HepG2 (cell line): Measurements from ENCODE around the gene NPPC. TPM values are rescaled to one million over a fixed set of nuclear protein-coding genes. Genes with fewer than 3 reads are reported as not detected.

ENCODE experiments used
- ATAD3A ChIP-seq: sonication (generic); formaldehyde crosslinking; IDR thresholded peaks from 2 replicates; pipeline ENCODE4 v1.4.0; 2020; ENCODE audit warnings: missing genetic modification reagents
- CAMTA2 ChIP-seq: sonication (generic); formaldehyde crosslinking; IDR thresholded peaks from 2 replicates; pipeline ENCODE4 v1.4.0; 2020; ENCODE audit warnings: mild to moderate bottlenecking, missing genetic modification reagents, borderline replicate concordance
- DBP ChIP-seq: sonication (generic); formaldehyde crosslinking; IDR thresholded peaks from 2 replicates; pipeline ENCODE4 v1.4.0; 2020; ENCODE audit warnings: missing genetic modification reagents; ENCODE audit errors: not compliant biosample characterization
- FOXM1 ChIP-seq: sonication (generic); formaldehyde crosslinking; IDR thresholded peaks from 2 replicates; pipeline ENCODE4 v1.5.0; 2020; ENCODE audit warnings: missing genetic modification reagents
- KDM1A ChIP-seq: IDR thresholded peaks from 2 replicates; pipeline ENCODE4 v1.6.1; 2016; ENCODE audit warnings: missing compliant biosample characterization
- KLF9 ChIP-seq: IDR thresholded peaks from 2 replicates; pipeline ENCODE4 v1.6.1; 2016; ENCODE audit warnings: low read depth
- MAFF ChIP-seq: IDR thresholded peaks from 2 replicates; pipeline ENCODE4 v1.6.1; 2011; ENCODE audit warnings: low read depth, low read length, improper control_type of control experiment
- PHB2 ChIP-seq: fragments of 450-650 bp; IDR thresholded peaks from 2 replicates; pipeline ENCODE4 v1.6.1; 2018; ENCODE audit not compliant: partially characterized antibody
- PITX1 ChIP-seq: sonication (generic); formaldehyde crosslinking; IDR thresholded peaks from 2 replicates; pipeline ENCODE4 v1.5.1; 2020; ENCODE audit warnings: mild to moderate bottlenecking, missing genetic modification reagents
- POLR2A ChIP-seq, 2 experiments: IDR thresholded peaks; 2 replicates each; pipeline ENCODE4 v1.6.1; 2011; ENCODE audit warnings: low read depth in 2 of 2, low read length in 2 of 2, mild to moderate bottlenecking in 1 of 2, moderate library complexity in 1 of 2; ENCODE audit not compliant: insufficient read depth in 1 of 2
- REL ChIP-seq: sonication (generic); formaldehyde crosslinking; conservative IDR thresholded peaks from 2 replicates; pipeline ENCODE4 v1.8.0; 2022; ENCODE audit warnings: mild to moderate bottlenecking, missing genetic modification reagents, moderate library complexity
- RORA ChIP-seq: sonication (generic); formaldehyde crosslinking; IDR thresholded peaks from 2 replicates; pipeline ENCODE4 v1.5.0; 2020; ENCODE audit warnings: mild to moderate bottlenecking, missing genetic modification reagents, moderate library complexity
- SCMH1 ChIP-seq: sonication (generic); formaldehyde crosslinking; IDR thresholded peaks from 2 replicates; pipeline ENCODE4 v1.9.0; 2021; ENCODE audit warnings: missing genetic modification reagents, mild to moderate bottlenecking, borderline replicate concordance
- SMAD9 ChIP-seq: sonication (generic); formaldehyde crosslinking; IDR thresholded peaks from 2 replicates; pipeline ENCODE4 v1.5.1; 2020; ENCODE audit warnings: mild to moderate bottlenecking, missing genetic modification reagents
- SMARCC2 ChIP-seq: fragments of 450-650 bp; IDR thresholded peaks from 2 replicates; pipeline ENCODE4 v1.6.1; 2017; ENCODE audit warnings: antibody characterized with exemption, mild to moderate bottlenecking
- SP5 ChIP-seq: IDR thresholded peaks from 2 replicates; pipeline ENCODE4 v1.6.1; 2016; ENCODE audit warnings: low read depth, borderline replicate concordance
- TFDP2 ChIP-seq: sonication (generic); formaldehyde crosslinking; IDR thresholded peaks from 2 replicates; pipeline ENCODE4 v1.4.0; 2020; ENCODE audit warnings: missing genetic modification reagents
- ZBTB39 ChIP-seq: sonication (generic); formaldehyde crosslinking; IDR thresholded peaks from 2 replicates; pipeline ENCODE4 v1.5.0; 2020; ENCODE audit warnings: missing genetic modification reagents
- ZFAT ChIP-seq: sonication (generic); formaldehyde crosslinking; conservative IDR thresholded peaks from 2 replicates; pipeline ENCODE4 v1.8.1; 2023; ENCODE audit warnings: missing genetic modification reagents, inconsistent platforms
- ZFP36 ChIP-seq: fragments of 150-350 bp; IDR thresholded peaks from 2 replicates; pipeline ENCODE4 v1.6.1; 2018; ENCODE audit warnings: borderline replicate concordance, low read length, low read depth; ENCODE audit not compliant: partially characterized antibody
- ZIK1 ChIP-seq: sonication (generic); formaldehyde crosslinking; IDR thresholded peaks from 2 replicates; pipeline ENCODE4 v1.5.0; 2020; ENCODE audit warnings: mild to moderate bottlenecking, low read depth, missing genetic modification reagents, borderline replicate concordance
- ZNF124 ChIP-seq: sonication (generic); formaldehyde crosslinking; IDR thresholded peaks from 2 replicates; pipeline ENCODE4 v1.4.0; 2020; ENCODE audit warnings: missing genetic modification reagents
- ZNF20 ChIP-seq: sonication (generic); formaldehyde crosslinking; IDR thresholded peaks from 2 replicates; pipeline ENCODE4 v1.4.0; 2020; ENCODE audit warnings: mild to moderate bottlenecking, moderate library complexity, missing genetic modification reagents
- ZNF264 ChIP-seq: sonication (generic); formaldehyde crosslinking; IDR thresholded peaks from 2 replicates; pipeline ENCODE4 v1.4.0; 2020; ENCODE audit warnings: missing genetic modification reagents
- ZNF577 ChIP-seq: sonication (generic); formaldehyde crosslinking; IDR thresholded peaks from 2 replicates; pipeline ENCODE4 v1.4.0; 2020; ENCODE audit warnings: mild to moderate bottlenecking, low read depth, missing genetic modification reagents, borderline replicate concordance
- ZNF597 ChIP-seq: sonication (generic); formaldehyde crosslinking; IDR thresholded peaks from 2 replicates; pipeline ENCODE4 v1.5.0; 2020; ENCODE audit warnings: missing genetic modification reagents
- ZNF772 ChIP-seq: sonication (generic); formaldehyde crosslinking; IDR thresholded peaks from 2 replicates; pipeline ENCODE4 v1.5.0; 2020; ENCODE audit warnings: mild to moderate bottlenecking, missing genetic modification reagents
- polyA plus RNA-seq, 8 experiments: library from polyadenylated mRNA; depleted of rRNA in 3 of 8; stranded (reverse) in 7 of 8; unstranded in 1 of 8; fragments of >200 nt; fragmentation: Illumina TruSeq in 4 of 8; extraction: Trizol in 4 of 8; gene quantifications; 2 replicates each; pipeline versions ENCODE4 v1.2.1 to v1.2.3, GENCODE V29; 2011 to 2016; ENCODE audit warnings: low read depth in 4 of 8, missing spikeins in 1 of 8, mixed read lengths in 1 of 8; ENCODE audit not compliant: insufficient read depth in 1 of 8
- total RNA-seq, 5 experiments: library from RNA; depleted of rRNA; stranded (reverse); fragments of >200 nt; fragmentation: Illumina TruSeq; extraction: Trizol; gene quantifications; 2 replicates each; pipeline ENCODE4 v1.2.3, GENCODE V29; 2016; ENCODE audit warnings: low read depth in 1 of 5

NPPC gene
- total and polyA plus RNA-seq, 2 of the 13 experiments (the other 11 are each of a cell fraction or from before 2014, with no cell fraction given) = 0.11 TPM; not detected in 1

- no peak for TF ChIP-seq KDM1A (CRISPR knock-in tag)
- TF ChIP-seq ZFAT (CRISPR knock-in tag) = no peak
- TF ChIP-seq PITX1 (CRISPR knock-in tag) = no peak; the same call in 1 of the 2 replicates
- TF ChIP-seq KLF9 = no peak
- TF ChIP-seq CAMTA2 (CRISPR knock-in tag) = no peak
- TF ChIP-seq ZNF124 = no peak
- no peak for TF ChIP-seq PHB2
- no peak for TF ChIP-seq RORA (CRISPR knock-in tag)
- no peak for TF ChIP-seq ZIK1
- no peak; the same call in 1 of the 2 replicates for TF ChIP-seq TFDP2 (CRISPR knock-in tag)
- no peak for TF ChIP-seq ZNF597 (CRISPR knock-in tag)
- TF ChIP-seq ZNF20 = no peak
- TF ChIP-seq FOXM1 (CRISPR knock-in tag) = no peak
- TF ChIP-seq ZFP36 = no peak
- 0 out of 2 replicates have a peak, but pooled peaks have one; percentile 48 for TF ChIP-seq SMAD9
- TF ChIP-seq ATAD3A (CRISPR knock-in tag) = no peak
- TF ChIP-seq MAFF = no peak
- TF ChIP-seq DBP = no peak
- TF ChIP-seq SP5 (CRISPR knock-in tag) = no peak; the same call in 1 of the 2 replicates
- TF ChIP-seq REL (CRISPR knock-in tag) = no peak
- no peak for TF ChIP-seq SCMH1 (CRISPR knock-in tag)
- no peak for TF ChIP-seq ZNF577 (CRISPR knock-in tag)
- no peak for TF ChIP-seq SMARCC2
- no peak for TF ChIP-seq ZNF264
- TF ChIP-seq POLR2A (IDR thresholded peaks at IDR 0.05; ENCODE audit: insufficient read depth in 1 of 2, low read depth in 2 of 2, low read length in 2 of 2) = 0 out of 4 replicates have a peak, but pooled peaks have one; percentile 22 to 39
- TF ChIP-seq ZBTB39 (CRISPR knock-in tag) = no peak
- TF ChIP-seq ZNF772 (CRISPR knock-in tag) = no peak
Measured at GRCh38 chr2:231957913-231958763, 31.9 kb upstream of the NPPC start (continued).
